CD4-positive, alpha-beta T cell treated with Interleukin-21 for 1 hour (primary cell): Measurements from ENCODE around the gene GPSM1.

Experiments used
- DNase-seq: peaks from one replicate; pipeline ENCODE4 v3.0.0-alpha.2; 2020

The GPSM1 gene

DNA sequence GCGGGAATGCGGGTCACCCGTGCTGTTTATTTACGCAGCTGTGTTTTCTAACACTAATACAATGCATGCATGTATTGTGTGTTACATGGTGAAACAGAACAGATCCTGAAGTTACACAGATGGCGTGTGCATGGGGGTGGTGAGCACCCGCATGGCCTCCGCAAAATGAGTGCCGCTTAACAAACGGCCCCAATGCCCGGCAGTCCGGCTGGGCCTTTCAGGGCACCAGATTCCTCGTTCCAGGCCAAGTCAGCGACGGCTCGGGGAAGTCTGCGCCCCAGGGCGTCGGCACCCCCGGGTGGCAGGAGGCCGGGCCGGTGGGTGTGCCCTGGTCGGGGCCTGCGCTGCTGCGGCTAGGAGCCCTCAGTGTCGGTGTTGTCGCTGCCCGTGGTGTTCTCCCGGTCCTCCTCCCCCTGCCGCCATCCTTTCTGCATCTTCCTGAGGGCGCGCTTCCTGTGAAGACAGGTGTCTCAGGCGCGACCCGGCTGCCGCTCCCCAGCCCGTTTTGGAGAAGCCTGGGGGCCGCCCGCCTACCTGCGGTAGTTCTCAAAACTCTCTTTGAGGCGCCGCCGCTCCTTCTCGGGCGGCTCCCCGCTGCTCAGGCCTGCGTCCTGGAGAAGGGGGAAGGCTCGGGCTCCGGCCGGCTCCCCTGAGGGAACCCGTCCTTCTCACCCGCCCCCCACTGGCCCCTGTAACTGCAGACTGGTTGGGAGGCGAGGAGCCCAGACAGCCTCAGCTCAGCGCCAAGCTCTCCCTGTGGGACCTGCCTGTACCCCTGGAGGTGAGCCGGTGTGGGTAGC, 36.8 kb downstream of the GPSM1 start:
- no peak for DNase-seq

- DNase-seq, result no peak
These were observed 37.8 kb downstream of the GPSM1 start for GRCh38 chr9:136364942-136365774.

DNA sequence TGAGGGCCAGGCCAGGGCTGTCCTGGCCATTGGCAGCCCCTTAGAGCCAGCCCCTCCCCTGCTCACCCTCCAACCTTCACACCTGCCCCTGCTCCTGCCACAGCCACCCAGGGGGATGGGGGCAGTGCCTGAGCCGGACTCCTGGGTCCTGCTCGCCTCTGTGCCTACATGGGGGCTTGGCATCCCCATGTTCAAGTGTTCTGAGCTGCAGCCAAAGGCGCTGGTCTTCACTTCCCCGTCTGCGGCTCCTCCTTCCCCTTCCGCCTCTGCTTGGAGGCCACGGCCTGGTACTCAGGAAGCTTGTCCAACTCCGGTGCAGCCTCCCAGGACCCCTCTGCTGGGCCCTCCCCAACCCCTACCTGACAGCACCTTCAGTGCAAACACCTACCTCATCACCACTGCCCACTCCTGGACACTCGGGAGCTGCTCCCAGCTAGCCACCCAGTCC, 38.5 kb downstream of the GPSM1 start:
- no peak for DNase-seq

GRCh38 chr9:136366826-136367225, 39.5 kb downstream of the GPSM1 start:
- DNase-seq, result no peak

DNA sequence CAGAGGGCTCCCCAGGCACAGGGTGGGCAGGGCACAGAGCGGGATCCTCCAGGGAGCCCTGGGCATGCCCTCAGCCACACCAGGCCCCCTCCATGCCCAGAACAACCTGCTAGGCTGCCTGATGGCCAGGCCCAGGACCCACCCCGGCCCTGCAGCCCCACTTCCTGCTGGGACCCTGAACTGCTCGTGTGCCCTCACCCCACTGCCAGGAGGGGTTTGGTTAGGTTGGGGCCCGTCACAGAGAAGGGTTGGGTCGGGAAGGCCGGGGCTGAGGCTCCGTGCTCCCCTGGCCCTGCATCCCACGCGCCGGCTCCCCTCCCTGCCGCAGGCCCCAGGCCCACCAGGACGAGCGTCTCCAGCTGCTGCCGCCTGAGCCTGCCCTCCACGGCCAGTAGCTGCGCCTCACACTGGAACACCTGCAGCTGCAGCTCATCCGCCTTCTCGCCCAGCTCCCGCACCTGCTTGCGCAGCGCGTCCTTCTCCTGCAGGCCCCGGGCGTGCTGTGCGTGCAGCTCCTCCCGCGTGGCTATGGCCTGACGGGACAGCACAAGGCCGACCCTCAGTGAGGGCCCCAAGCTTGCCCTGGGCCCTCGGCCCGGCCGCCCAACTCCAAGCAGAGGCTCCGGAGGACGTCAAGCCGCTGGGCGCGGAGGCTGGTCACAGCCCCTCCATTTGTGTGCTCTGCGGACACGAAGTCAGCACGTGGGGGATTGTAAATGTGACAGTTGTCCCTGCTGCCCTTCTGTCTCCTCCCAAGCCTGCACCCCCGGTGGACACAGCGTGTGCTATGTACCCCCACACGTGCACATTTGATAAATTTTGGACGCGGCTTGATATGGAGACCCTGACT, 40.2 kb downstream of the GPSM1 start:
- DNase-seq, result no peak

GRCh38 chr9:136368190-136368589, 40.9 kb downstream of the GPSM1 start:
- no peak for DNase-seq

DNA sequence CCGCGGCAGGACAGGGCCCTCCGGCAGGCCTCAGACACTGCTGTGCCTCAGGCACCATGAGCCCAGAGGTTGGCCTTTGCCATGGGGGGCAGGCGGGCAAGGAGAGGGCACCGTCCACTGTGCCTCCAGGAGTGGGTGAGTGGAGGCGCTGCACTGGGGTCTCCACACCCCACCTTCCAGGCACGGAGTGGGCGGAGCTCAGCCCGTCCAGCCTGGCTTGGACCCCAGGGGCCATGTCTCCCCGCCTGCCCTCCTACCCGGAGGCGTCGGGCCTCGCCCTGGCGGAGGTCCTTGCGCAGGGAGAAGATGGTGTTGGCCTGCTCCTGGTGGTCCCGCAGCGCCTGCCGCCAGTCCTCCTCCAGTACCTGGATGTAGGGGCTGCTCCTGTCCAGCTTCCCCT, 42.7 kb downstream of the GPSM1 start:
- no peak for DNase-seq

DNA sequence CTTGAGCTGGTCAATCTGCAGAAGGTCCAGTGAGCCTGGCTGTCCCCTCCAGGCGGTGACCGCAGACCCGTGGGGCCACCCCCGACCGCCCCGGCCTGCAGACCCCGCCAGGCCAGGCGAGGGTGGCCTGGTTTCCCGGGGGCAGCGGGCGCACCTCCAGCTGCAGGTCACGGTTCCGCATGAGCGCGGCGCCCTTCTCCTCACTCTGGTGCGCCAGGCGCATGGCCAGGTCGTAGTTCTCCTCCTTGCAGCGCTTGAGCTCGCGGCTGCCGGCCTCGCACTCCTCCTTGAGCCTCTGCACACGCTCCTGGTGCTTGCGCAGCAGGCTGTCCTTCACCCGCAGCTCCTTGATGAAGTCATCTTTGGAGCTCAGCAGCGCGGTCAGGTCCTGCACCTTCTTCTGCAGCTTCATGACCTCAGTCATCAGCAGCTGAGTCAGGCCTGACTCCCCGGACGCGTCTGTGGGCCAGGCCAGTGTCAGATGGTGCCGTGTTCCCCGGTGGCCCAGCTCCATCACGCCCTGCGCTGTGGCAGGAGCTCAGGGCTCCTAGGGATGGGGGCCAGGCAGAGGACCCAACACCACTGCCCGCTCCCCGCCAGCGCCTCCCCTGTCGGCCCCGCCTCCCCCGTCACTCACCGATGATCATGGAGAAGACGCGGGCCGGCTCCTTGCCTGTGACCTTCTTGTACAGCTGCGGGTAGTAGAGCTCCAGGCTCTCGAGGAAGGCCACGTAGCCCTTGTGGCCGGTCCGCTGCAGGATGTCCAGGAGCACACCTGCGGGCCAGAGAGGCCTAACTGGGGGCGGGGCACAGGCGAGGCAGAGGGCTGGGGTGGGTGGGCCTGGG, 43.6 kb downstream of the GPSM1 start:
- no peak for DNase-seq

DNA sequence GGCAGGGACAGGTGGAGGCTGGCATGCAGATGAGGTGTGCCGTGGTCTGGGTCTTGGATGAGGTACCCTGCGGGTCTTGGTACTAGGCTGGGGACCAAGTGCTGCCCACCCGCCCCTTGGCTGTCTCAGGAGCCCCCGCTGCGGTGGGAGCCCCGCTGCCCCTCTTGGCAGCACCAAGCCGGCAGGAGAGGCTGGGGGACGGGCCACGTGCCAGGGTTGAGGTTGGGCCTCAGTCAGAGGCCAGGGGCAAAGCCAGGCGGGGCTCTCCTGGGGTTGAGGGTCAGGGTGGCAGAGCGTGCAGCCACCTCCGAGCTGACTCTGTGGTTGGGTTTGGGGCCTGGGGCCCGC, 44.2 kb downstream of the GPSM1 start:
- DNase-seq, result no peak

GRCh38 chr9:136372006-136372405, 44.7 kb downstream of the GPSM1 start:
- DNase-seq, result no peak

DNA sequence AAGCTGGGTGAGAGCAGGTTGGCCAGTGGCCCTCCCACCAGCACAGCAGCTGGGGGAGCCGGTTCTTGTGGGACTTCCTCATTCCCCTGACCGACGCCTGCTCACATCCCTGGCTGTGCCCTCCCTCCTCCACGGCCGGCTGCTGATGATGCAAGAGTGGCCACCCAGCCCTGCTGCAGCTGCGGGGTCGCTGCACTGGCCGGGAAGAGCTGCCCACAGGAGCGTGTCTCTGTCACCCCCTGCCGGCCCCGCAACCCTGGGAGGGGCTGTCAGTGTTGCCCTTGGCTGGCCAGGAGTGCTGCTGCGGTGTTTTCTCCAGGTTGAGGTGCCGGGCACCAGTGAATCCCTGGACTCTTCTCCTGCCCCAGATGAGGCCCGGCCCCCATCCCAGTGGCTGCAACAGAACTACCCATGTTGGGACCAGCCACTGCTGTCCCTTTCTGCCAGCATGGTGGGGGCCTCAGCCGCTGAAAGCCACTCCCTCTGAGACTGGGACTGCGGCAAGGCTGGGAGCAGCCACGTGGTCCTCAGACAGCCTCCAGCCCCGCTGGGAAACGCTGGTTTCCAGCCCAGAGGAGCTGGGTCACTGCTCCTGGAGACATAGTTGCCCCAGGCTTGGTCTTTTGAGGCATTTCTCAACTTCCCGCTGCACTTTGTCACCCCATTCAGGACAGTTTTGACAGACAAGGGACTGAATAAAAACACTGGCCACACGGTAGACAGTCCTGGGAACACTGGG, 45.4 kb downstream of the GPSM1 start:
- no peak for DNase-seq

DNA sequence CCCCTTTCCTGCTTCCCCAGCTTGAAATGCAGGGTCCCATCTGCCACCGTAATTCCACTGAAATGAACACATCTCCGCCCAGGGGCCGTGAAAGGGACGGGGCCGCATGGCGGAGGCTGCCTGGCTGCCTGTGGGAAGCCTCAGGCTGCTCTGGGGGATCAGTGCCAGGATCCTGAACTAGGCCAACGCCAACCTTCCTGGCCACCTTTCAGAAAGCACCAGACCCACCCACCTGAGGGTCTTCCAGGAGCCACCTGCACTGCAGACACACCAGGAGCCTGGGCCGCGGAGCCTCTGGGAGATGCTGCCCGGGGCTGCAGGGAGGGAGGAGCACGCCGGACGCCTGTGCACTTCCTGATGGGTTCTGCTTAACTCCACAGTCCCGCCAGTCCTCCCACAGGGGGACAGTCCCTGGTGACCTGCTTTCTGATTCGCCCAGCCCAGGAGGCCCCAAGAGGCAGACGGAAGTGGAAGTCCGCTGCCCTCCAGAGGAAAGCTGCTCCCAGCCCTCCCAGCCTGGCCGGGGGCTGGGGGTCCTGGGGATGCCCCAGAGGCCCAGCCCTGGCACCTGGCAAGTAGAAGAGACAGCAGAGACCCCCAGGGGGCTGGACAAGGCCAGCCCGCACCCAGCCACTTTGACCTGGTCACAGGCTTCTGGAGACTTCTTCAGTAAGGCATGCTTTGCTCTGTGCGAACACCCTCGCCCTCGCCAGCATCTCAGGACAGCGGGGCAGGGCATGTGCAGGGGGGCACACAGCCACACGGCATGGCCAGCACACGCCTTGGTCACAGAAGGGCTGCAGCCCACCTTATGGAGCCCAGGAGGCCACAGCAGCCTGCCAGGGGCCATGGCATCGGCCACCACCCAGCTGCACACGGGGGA, 46.2 kb downstream of the GPSM1 start, which contains the start of gene CARD9:
Gene CARD9, minus strand, starts transcription at position 370 of the 883 bp plus-strand sequence. CDS start 1,591 bp downstream, outside the sequence.
- DNase-seq, result no peak

GRCh38 chr9:136374183-136374575, 46.8 kb downstream of the GPSM1 start:
- DNase-seq, result no peak

GRCh38 chr9:136375096-136375495, 47.8 kb downstream of the GPSM1 start:
- no peak for DNase-seq

- DNase-seq, result no peak
These were observed 49.1 kb downstream of the GPSM1 start for GRCh38 chr9:136376457-136376856.

GRCh38 chr9:136377341-136378169, 50.2 kb downstream of the GPSM1 start:
- DNase-seq, result no peak

GRCh38 chr9:136378170-136379002, 51.0 kb downstream of the GPSM1 start:
- no peak for DNase-seq

DNA sequence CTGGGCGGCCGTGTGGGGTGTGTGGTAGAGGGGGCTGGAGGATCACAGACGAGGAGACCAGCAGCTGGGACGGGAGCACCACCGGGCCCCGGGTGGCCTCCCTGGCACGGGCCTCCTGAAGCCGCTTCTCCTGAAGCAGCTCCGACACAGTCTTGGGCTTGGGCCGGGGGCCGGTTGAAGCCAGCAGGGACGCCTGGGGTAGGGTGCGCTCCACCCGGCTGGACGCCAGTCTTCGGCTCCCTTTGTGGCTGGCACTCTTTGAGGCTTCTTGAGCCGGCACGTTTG, 51.6 kb downstream of the GPSM1 start:
- no peak for DNase-seq

- no peak for DNase-seq
These were observed 52.1 kb downstream of the GPSM1 start for GRCh38 chr9:136379401-136379800.
